GM12864 (cell line): ENCODE data around the gene EIF4E2.
"Not testable (repeated sequence)": the region's sequence is repeated elsewhere in the genome, so short reads cannot be mapped to it uniquely, and the experiment has no call there.

Experiments used
- DNase-seq: peaks from one replicate; pipeline ENCODE4 v3.0.0-alpha.2; 2011; ENCODE audit warnings: low read depth
- H3K4me3 ChIP-seq: 2 replicates; pipeline ENCODE4 v1.5.1; 2011; ENCODE audit warnings: mild to moderate bottlenecking, low read depth, low read length, control low read depth
- CTCF ChIP-seq: IDR thresholded peaks from 2 replicates; pipeline ENCODE4 v1.5.1; 2011; ENCODE audit warnings: low read depth, mild to moderate bottlenecking, moderate library complexity, low read length, control low read depth, inconsistent platforms; ENCODE audit errors: missing control alignments

The EIF4E2 gene

GRCh38 chr2:232532419-232532818 lies 18.1 kb upstream of the EIF4E2 start:
- no peak overlapping the region for H3K4me3 ChIP-seq
- DNase-seq: no peak
- TF ChIP-seq CTCF: no peak

GRCh38 chr2:232532821-232533220 lies 17.7 kb upstream of the EIF4E2 start:
- H3K4me3 ChIP-seq, DNase-seq: not testable (repeated sequence)

GRCh38 chr2:232533944-232534710 lies 16.4 kb upstream of the EIF4E2 start:
- TF ChIP-seq CTCF: no peak
- no peak overlapping the region for H3K4me3 ChIP-seq
- no peak for DNase-seq

- no peak for DNase-seq
- TF ChIP-seq CTCF: no peak
- no peak overlapping the region for H3K4me3 ChIP-seq
These were observed 15.4 kb upstream of the EIF4E2 start for GRCh38 chr2:232534940-232535651.

- no peak for DNase-seq
- no peak overlapping the region for H3K4me3 ChIP-seq
- TF ChIP-seq CTCF: no peak
These were observed 14.5 kb upstream of the EIF4E2 start for GRCh38 chr2:232535761-232536530.

- peak; percentile 64 for TF ChIP-seq CTCF
- no peak overlapping the region for H3K4me3 ChIP-seq
- no peak for DNase-seq
These were observed 13.4 kb upstream of the EIF4E2 start for GRCh38 chr2:232537079-232537478.

- no peak for DNase-seq
- no peak for TF ChIP-seq CTCF
- H3K4me3 ChIP-seq: no peak overlapping the region
These were observed 13.0 kb upstream of the EIF4E2 start for GRCh38 chr2:232537499-232537898.
